Measurements from ENCODE around the gene SYT1.
A peak's percentile ranks its signal among the peaks of the same experiment; 100 is the strongest.

Gene SYT1

DNA sequence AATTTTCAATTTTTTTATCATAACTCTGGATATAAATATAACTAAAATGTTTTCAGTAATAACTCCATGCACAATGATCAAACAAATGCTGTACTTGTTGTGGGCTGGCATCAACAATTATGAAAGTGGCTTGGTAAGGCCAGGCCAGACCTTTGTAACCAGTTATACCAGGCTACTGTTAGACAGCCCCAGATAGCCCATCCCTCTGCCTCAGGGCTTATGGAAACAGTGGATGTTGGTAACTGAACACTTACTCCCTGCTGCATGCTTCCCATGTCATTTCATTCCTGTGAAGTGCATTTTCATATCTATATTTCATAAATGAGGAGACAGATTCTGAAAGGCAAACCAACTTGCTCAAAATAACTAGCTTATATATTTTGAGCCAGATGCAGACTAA, 195.0 kb downstream of the SYT1 start:
- no peak for ATAC-seq
- TF ChIP-seq ZFP3 (CRISPR knock-in tag; IDR thresholded peaks at IDR 0.05), result no peak
- no peak for TF ChIP-seq ZC3H10 (CRISPR knock-in tag; IDR thresholded peaks at IDR 0.05)
- TF ChIP-seq, protein P1, sequence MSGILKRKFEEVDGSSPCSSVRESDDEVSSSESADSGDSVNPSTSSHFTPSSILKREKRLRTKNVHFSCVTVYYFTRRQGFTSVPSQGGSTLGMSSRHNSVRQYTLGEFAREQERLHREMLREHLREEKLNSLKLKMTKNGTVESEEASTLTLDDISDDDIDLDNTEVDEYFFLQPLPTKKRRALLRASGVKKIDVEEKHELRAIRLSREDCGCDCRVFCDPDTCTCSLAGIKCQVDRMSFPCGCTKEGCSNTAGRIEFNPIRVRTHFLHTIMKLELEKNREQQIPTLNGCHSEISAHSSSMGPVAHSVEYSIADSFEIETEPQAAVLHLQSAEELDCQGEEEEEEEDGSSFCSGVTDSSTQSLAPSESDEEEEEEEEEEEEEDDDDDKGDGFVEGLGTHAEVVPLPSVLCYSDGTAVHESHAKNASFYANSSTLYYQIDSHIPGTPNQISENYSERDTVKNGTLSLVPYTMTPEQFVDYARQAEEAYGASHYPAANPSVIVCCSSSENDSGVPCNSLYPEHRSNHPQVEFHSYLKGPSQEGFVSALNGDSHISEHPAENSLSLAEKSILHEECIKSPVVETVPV (CRISPR knock-in tag; IDR thresholded peaks at IDR 0.05), result no peak
- no peak for TF ChIP-seq OSR1 (CRISPR knock-in tag; IDR thresholded peaks at IDR 0.05)
- no peak for TF ChIP-seq ARNTL (CRISPR knock-in tag; IDR thresholded peaks at IDR 0.05; ENCODE audit: borderline replicate concordance, low read depth)
- no peak for TF ChIP-seq ZNF565 (CRISPR knock-in tag; conservative IDR thresholded peaks at IDR 0.05; ENCODE audit: low read depth)
- TF ChIP-seq ZFP30 (CRISPR knock-in tag; IDR thresholded peaks at IDR 0.05), result no peak
- no peak for TF ChIP-seq ISL1 (CRISPR knock-in tag; IDR thresholded peaks at IDR 0.05)
- no peak for TF ChIP-seq TCF4 (CRISPR knock-in tag; IDR thresholded peaks at IDR 0.05; ENCODE audit: borderline replicate concordance)
- no peak for TF ChIP-seq SNAI2 (CRISPR knock-in tag; IDR thresholded peaks at IDR 0.05)
- TF ChIP-seq ZNF8 (CRISPR knock-in tag; IDR thresholded peaks at IDR 0.05), result no peak
- TF ChIP-seq PPARA (CRISPR knock-in tag; IDR thresholded peaks at IDR 0.05; ENCODE audit: borderline replicate concordance), result no peak
- TF ChIP-seq ZNF70 (CRISPR knock-in tag; IDR thresholded peaks at IDR 0.05), result no peak
- TF ChIP-seq TOX (CRISPR knock-in tag; IDR thresholded peaks at IDR 0.05; ENCODE audit: borderline replicate concordance), result no peak
- TF ChIP-seq, protein P2, sequence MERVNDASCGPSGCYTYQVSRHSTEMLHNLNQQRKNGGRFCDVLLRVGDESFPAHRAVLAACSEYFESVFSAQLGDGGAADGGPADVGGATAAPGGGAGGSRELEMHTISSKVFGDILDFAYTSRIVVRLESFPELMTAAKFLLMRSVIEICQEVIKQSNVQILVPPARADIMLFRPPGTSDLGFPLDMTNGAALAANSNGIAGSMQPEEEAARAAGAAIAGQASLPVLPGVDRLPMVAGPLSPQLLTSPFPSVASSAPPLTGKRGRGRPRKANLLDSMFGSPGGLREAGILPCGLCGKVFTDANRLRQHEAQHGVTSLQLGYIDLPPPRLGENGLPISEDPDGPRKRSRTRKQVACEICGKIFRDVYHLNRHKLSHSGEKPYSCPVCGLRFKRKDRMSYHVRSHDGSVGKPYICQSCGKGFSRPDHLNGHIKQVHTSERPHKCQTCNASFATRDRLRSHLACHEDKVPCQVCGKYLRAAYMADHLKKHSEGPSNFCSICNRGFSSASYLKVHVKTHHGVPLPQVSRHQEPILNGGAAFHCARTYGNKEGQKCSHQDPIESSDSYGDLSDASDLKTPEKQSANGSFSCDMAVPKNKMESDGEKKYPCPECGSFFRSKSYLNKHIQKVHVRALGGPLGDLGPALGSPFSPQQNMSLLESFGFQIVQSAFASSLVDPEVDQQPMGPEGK (CRISPR knock-in tag; IDR thresholded peaks at IDR 0.05; ENCODE audit: borderline replicate concordance), result no peak

DNA sequence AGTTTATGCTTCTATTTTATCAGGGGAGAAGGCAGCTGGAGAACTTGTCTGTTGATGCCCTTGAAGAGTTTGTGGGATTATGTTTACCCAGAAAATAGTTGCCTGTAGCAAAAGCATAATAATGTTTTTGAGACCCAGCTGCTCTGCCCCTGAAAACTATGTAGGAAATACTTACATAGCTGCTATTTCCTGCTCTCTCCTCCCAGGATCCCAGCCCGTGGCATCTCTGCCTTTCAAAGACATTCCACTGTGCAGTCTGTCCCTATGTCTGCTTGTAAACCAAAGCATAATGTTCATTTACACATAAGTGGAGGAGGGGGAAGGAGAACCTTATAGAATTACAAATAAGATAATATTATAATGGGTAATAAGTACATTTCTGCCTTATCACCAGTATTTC, 198.7 kb downstream of the SYT1 start:
- TF ChIP-seq, protein P1 (CRISPR knock-in tag; IDR thresholded peaks at IDR 0.05), result no peak
- no peak for TF ChIP-seq ZNF70 (CRISPR knock-in tag; IDR thresholded peaks at IDR 0.05)
- TF ChIP-seq RARB (CRISPR knock-in tag; IDR thresholded peaks at IDR 0.05), result no peak
- TF ChIP-seq, protein P2 (CRISPR knock-in tag; IDR thresholded peaks at IDR 0.05; ENCODE audit: borderline replicate concordance), result no peak
- TF ChIP-seq, protein P3, sequence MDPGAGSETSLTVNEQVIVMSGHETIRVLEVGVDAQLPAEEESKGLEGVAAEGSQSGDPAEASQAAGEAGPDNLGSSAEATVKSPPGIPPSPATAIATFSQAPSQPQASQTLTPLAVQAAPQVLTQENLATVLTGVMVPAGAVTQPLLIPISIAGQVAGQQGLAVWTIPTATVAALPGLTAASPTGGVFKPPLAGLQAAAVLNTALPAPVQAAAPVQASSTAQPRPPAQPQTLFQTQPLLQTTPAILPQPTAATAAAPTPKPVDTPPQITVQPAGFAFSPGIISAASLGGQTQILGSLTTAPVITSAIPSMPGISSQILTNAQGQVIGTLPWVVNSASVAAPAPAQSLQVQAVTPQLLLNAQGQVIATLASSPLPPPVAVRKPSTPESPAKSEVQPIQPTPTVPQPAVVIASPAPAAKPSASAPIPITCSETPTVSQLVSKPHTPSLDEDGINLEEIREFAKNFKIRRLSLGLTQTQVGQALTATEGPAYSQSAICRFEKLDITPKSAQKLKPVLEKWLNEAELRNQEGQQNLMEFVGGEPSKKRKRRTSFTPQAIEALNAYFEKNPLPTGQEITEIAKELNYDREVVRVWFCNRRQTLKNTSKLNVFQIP (CRISPR knock-in tag; IDR thresholded peaks at IDR 0.05; ENCODE audit: borderline replicate concordance, low read depth), result no peak
- TF ChIP-seq, protein P4, sequence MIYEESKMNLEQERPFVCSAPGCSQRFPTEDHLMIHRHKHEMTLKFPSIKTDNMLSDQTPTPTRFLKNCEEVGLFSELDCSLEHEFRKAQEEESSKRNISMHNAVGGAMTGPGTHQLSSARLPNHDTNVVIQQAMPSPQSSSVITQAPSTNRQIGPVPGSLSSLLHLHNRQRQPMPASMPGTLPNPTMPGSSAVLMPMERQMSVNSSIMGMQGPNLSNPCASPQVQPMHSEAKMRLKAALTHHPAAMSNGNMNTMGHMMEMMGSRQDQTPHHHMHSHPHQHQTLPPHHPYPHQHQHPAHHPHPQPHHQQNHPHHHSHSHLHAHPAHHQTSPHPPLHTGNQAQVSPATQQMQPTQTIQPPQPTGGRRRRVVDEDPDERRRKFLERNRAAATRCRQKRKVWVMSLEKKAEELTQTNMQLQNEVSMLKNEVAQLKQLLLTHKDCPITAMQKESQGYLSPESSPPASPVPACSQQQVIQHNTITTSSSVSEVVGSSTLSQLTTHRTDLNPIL (CRISPR knock-in tag; IDR thresholded peaks at IDR 0.05; ENCODE audit: low read depth), result no peak
- no peak for TF ChIP-seq CSDC2 (CRISPR knock-in tag; IDR thresholded peaks at IDR 0.05)
- TF ChIP-seq OSR1 (CRISPR knock-in tag; IDR thresholded peaks at IDR 0.05), result no peak
- no peak for TF ChIP-seq ARNTL (CRISPR knock-in tag; IDR thresholded peaks at IDR 0.05; ENCODE audit: borderline replicate concordance, low read depth)
- no peak for TF ChIP-seq ZFP30 (CRISPR knock-in tag; IDR thresholded peaks at IDR 0.05)
- TF ChIP-seq ZFP3 (CRISPR knock-in tag; IDR thresholded peaks at IDR 0.05), result no peak
- TF ChIP-seq TOX (CRISPR knock-in tag; IDR thresholded peaks at IDR 0.05; ENCODE audit: borderline replicate concordance), result no peak
- TF ChIP-seq BACH2 (CRISPR knock-in tag; IDR thresholded peaks at IDR 0.05; ENCODE audit: borderline replicate concordance), result no peak
- no peak for TF ChIP-seq ZNF8 (CRISPR knock-in tag; IDR thresholded peaks at IDR 0.05)
- TF ChIP-seq PPARA (CRISPR knock-in tag; IDR thresholded peaks at IDR 0.05; ENCODE audit: borderline replicate concordance), result no peak
- no peak for TF ChIP-seq SNAI2 (CRISPR knock-in tag; IDR thresholded peaks at IDR 0.05)
- TF ChIP-seq ESRRG (CRISPR knock-in tag; IDR thresholded peaks at IDR 0.05), result no peak
- TF ChIP-seq, protein P5, sequence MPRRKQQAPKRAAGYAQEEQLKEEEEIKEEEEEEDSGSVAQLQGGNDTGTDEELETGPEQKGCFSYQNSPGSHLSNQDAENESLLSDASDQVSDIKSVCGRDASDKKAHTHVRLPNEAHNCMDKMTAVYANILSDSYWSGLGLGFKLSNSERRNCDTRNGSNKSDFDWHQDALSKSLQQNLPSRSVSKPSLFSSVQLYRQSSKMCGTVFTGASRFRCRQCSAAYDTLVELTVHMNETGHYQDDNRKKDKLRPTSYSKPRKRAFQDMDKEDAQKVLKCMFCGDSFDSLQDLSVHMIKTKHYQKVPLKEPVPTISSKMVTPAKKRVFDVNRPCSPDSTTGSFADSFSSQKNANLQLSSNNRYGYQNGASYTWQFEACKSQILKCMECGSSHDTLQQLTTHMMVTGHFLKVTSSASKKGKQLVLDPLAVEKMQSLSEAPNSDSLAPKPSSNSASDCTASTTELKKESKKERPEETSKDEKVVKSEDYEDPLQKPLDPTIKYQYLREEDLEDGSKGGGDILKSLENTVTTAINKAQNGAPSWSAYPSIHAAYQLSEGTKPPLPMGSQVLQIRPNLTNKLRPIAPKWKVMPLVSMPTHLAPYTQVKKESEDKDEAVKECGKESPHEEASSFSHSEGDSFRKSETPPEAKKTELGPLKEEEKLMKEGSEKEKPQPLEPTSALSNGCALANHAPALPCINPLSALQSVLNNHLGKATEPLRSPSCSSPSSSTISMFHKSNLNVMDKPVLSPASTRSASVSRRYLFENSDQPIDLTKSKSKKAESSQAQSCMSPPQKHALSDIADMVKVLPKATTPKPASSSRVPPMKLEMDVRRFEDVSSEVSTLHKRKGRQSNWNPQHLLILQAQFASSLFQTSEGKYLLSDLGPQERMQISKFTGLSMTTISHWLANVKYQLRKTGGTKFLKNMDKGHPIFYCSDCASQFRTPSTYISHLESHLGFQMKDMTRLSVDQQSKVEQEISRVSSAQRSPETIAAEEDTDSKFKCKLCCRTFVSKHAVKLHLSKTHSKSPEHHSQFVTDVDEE (CRISPR knock-in tag; IDR thresholded peaks at IDR 0.05), result no peak
- TF ChIP-seq GLIS3 (CRISPR knock-in tag; IDR thresholded peaks at IDR 0.05), result no peak
- no peak for TF ChIP-seq TCF4 (CRISPR knock-in tag; IDR thresholded peaks at IDR 0.05; ENCODE audit: borderline replicate concordance)

More for the DNA sequence above, 198.7 kb downstream of the SYT1 start:
- ATAC-seq, result peak; percentile 66

All from SK-N-SH treated with all-trans-retinoic acid at 6 μM for 48 hours (cell line).